DND-41 (cell line): Measurements from ENCODE around the gene PHACTR3.

ENCODE experiments used
- EZH2 ChIP-seq: IDR thresholded peaks from 3 replicates; pipeline ENCODE4 v1.6.1; 2012; ENCODE audit warnings: borderline replicate concordance, low read depth, mild to moderate bottlenecking, moderate library complexity, low read length, inconsistent platforms; ENCODE audit not compliant: severe bottlenecking
- TF ChIP-seq, protein P1 (sequence below): IDR thresholded peaks from 2 replicates; pipeline ENCODE4 v1.5.1; 2012; ENCODE audit warnings: borderline replicate concordance, low read length, moderate library complexity, mild to moderate bottlenecking; ENCODE audit not compliant: poor library complexity, severe bottlenecking; ENCODE audit errors: extremely low read depth

DNA sequence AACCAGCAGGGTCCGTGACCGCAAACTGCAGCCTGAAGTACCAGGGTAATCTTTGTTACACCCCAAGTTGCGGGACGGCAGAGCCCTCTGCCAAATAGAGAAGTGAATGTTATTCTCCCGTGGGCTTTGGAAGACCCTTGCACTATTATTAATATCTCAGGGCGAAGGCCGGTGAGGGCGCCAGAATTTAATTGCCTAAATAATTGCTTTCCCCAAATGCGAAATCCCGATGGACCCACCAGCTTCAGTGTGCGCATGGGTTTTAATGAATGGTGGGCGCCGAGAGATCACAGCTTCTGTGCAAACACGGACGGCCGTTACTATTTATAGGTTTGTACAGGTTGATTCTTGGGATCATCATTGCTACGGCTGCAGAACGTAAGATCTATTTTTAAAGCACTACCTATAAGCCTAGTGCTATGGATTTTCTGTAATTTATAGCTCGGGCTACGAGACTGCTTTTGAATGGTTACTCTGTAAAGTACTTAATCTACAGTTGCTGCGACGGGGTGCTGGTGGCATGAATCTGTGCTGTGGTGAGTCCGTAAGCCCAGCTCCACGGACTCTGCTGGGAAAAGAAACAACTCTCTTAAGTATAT, 15.2 kb upstream of the PHACTR3 start:
- TF ChIP-seq, protein P1, sequence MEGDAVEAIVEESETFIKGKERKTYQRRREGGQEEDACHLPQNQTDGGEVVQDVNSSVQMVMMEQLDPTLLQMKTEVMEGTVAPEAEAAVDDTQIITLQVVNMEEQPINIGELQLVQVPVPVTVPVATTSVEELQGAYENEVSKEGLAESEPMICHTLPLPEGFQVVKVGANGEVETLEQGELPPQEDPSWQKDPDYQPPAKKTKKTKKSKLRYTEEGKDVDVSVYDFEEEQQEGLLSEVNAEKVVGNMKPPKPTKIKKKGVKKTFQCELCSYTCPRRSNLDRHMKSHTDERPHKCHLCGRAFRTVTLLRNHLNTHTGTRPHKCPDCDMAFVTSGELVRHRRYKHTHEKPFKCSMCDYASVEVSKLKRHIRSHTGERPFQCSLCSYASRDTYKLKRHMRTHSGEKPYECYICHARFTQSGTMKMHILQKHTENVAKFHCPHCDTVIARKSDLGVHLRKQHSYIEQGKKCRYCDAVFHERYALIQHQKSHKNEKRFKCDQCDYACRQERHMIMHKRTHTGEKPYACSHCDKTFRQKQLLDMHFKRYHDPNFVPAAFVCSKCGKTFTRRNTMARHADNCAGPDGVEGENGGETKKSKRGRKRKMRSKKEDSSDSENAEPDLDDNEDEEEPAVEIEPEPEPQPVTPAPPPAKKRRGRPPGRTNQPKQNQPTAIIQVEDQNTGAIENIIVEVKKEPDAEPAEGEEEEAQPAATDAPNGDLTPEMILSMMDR = no peak
- no peak for TF ChIP-seq EZH2
